ENCODE measurements around the gene SRRT.
"Not testable (repeated sequence)": the region's sequence is repeated elsewhere in the genome, so short reads cannot be mapped to it uniquely, and the experiment has no call there.

SRRT gene

GRCh38 chr7:100908512-100908911, 33.6 kb downstream of the SRRT start:
- H3K9me3 Mint-ChIP-seq: no peaks in the 10 kb centered on the region
- peaks cover 8% of the 10 kb centered on the region for H3K27me3 Mint-ChIP-seq (ENCODE audit: low read depth)
- no peak overlapping the region for H3K27ac Mint-ChIP-seq
- H3K4me3 Mint-ChIP-seq: no peak overlapping the region
- H3K4me1 Mint-ChIP-seq (ENCODE audit: low read depth): no peaks in the 10 kb centered on the region
- H3K36me3 Mint-ChIP-seq (ENCODE audit: low read depth): no peaks in the 10 kb centered on the region

GRCh38 chr7:100910443-100910842, 35.5 kb downstream of the SRRT start:
- not testable (repeated sequence) for H3K27ac Mint-ChIP-seq; H3K4me1 Mint-ChIP-seq (ENCODE audit: low read depth); H3K4me3 Mint-ChIP-seq; H3K9me3 Mint-ChIP-seq; H3K27me3 Mint-ChIP-seq (ENCODE audit: low read depth); H3K36me3 Mint-ChIP-seq (ENCODE audit: low read depth)

- Mint-ChIP-seq H3K9me3 (no peaks in the 10 kb centered on the region), H3K36me3 (ENCODE audit: low read depth) (no peaks in the 10 kb centered on the region), H3K27ac (no peak overlapping the region), H3K4me1 (ENCODE audit: low read depth) (no peaks in the 10 kb centered on the region), H3K27me3 (ENCODE audit: low read depth) (peaks cover 8% of the 10 kb centered on the region), H3K4me3 (no peak overlapping the region)
Measured at GRCh38 chr7:100911484-100911883, 36.6 kb downstream of the SRRT start.

- Mint-ChIP-seq H3K4me1 (ENCODE audit: low read depth) (no peaks in the 10 kb centered on the region), H3K9me3 (no peaks in the 10 kb centered on the region), H3K27me3 (ENCODE audit: low read depth) (peaks cover 8% of the 10 kb centered on the region), H3K36me3 (ENCODE audit: low read depth) (no peaks in the 10 kb centered on the region), H3K4me3 (no peak overlapping the region), H3K27ac (no peak overlapping the region)
Measured at GRCh38 chr7:100914208-100914878, 39.4 kb downstream of the SRRT start.

GRCh38 chr7:100914879-100915447, 40.1 kb downstream of the SRRT start:
- Mint-ChIP-seq H3K9me3 (no peaks in the 10 kb centered on the region), H3K27me3 (ENCODE audit: low read depth) (peaks cover 12% of the 10 kb centered on the region), H3K27ac (no peak overlapping the region), H3K4me1 (ENCODE audit: low read depth) (no peaks in the 10 kb centered on the region), H3K36me3 (ENCODE audit: low read depth) (no peaks in the 10 kb centered on the region), H3K4me3 (no peak overlapping the region)

GRCh38 chr7:100919335-100919734, 44.4 kb downstream of the SRRT start:
- H3K27me3 Mint-ChIP-seq (ENCODE audit: low read depth): peaks cover 22% of the 10 kb centered on the region
- H3K27ac Mint-ChIP-seq; H3K4me1 Mint-ChIP-seq (ENCODE audit: low read depth); H3K4me3 Mint-ChIP-seq; H3K9me3 Mint-ChIP-seq; H3K36me3 Mint-ChIP-seq (ENCODE audit: low read depth): not testable (repeated sequence)

GRCh38 chr7:100919779-100920437, 45.0 kb downstream of the SRRT start:
- not testable (repeated sequence) for H3K27ac Mint-ChIP-seq; H3K4me3 Mint-ChIP-seq; H3K4me1 Mint-ChIP-seq (ENCODE audit: low read depth); H3K36me3 Mint-ChIP-seq (ENCODE audit: low read depth); H3K9me3 Mint-ChIP-seq
- H3K27me3 Mint-ChIP-seq (ENCODE audit: low read depth): peaks cover 22% of the 10 kb centered on the region

- Mint-ChIP-seq H3K4me3 (no peak overlapping the region), H3K27ac (no peak overlapping the region), H3K27me3 (ENCODE audit: low read depth) (peaks cover 22% of the 10 kb centered on the region), H3K4me1 (ENCODE audit: low read depth) (no peaks in the 10 kb centered on the region), H3K36me3 (ENCODE audit: low read depth) (no peaks in the 10 kb centered on the region), H3K9me3 (no peaks in the 10 kb centered on the region)
Measured at GRCh38 chr7:100921039-100921438, 46.1 kb downstream of the SRRT start.

GRCh38 chr7:100923616-100924015, 48.7 kb downstream of the SRRT start:
- not testable (repeated sequence) for H3K4me1 Mint-ChIP-seq (ENCODE audit: low read depth); H3K36me3 Mint-ChIP-seq (ENCODE audit: low read depth)

GRCh38 chr7:100929808-100930174, 54.9 kb downstream of the SRRT start:
- Mint-ChIP-seq H3K9me3 (no peaks in the 10 kb centered on the region), H3K27me3 (ENCODE audit: low read depth) (no peaks in the 10 kb centered on the region), H3K36me3 (ENCODE audit: low read depth) (no peaks in the 10 kb centered on the region), H3K4me3 (no peak overlapping the region), H3K4me1 (ENCODE audit: low read depth) (no peaks in the 10 kb centered on the region), H3K27ac (no peak overlapping the region)

More at GRCh38 chr7:100923616-100924015, 48.7 kb downstream of the SRRT start:
- H3K27me3 Mint-ChIP-seq (ENCODE audit: low read depth): peaks cover 22% of the 10 kb centered on the region
- not testable (repeated sequence) for H3K4me3 Mint-ChIP-seq, H3K9me3 Mint-ChIP-seq, H3K27ac Mint-ChIP-seq

GRCh38 chr7:100933734-100934133, 58.8 kb downstream of the SRRT start:
- Mint-ChIP-seq H3K27ac (no peak overlapping the region), H3K36me3 (ENCODE audit: low read depth) (no peaks in the 10 kb centered on the region), H3K27me3 (ENCODE audit: low read depth) (no peaks in the 10 kb centered on the region), H3K9me3 (no peaks in the 10 kb centered on the region), H3K4me1 (ENCODE audit: low read depth) (no peaks in the 10 kb centered on the region), H3K4me3 (no peak overlapping the region)

GRCh38 chr7:100935381-100935780, 60.5 kb downstream of the SRRT start:
- not testable (repeated sequence) for H3K36me3 Mint-ChIP-seq (ENCODE audit: low read depth); H3K4me1 Mint-ChIP-seq (ENCODE audit: low read depth); H3K27me3 Mint-ChIP-seq (ENCODE audit: low read depth); H3K27ac Mint-ChIP-seq; H3K4me3 Mint-ChIP-seq; H3K9me3 Mint-ChIP-seq

- H3K4me1 Mint-ChIP-seq (ENCODE audit: low read depth); H3K9me3 Mint-ChIP-seq; H3K36me3 Mint-ChIP-seq (ENCODE audit: low read depth); H3K27me3 Mint-ChIP-seq (ENCODE audit: low read depth); H3K27ac Mint-ChIP-seq; H3K4me3 Mint-ChIP-seq: not testable (repeated sequence)
Measured at GRCh38 chr7:100936167-100936566, 61.3 kb downstream of the SRRT start.
